HG02943 (cell line): ENCODE measurements around the gene PCSK4.
"Not testable (repeated sequence)": the region's sequence is repeated elsewhere in the genome, so short reads cannot be mapped to it uniquely, and the experiment has no call there.

ENCODE experiments used
- ATAC-seq: cut with Tn5 transposase; IDR thresholded peaks from one replicate; pipeline ENCODE4 v1.9.1; 2021; ENCODE audit warnings: mild to moderate bottlenecking, low read depth, moderate library complexity; ENCODE audit not compliant: unreplicated experiment

The PCSK4 gene

GRCh38 chr19:1441677-1442438 is 48.3 kb downstream of the PCSK4 start:
- no peak for ATAC-seq

- ATAC-seq: no peak
Measured at GRCh38 chr19:1441022-1441426, 49.1 kb downstream of the PCSK4 start.

DNA sequence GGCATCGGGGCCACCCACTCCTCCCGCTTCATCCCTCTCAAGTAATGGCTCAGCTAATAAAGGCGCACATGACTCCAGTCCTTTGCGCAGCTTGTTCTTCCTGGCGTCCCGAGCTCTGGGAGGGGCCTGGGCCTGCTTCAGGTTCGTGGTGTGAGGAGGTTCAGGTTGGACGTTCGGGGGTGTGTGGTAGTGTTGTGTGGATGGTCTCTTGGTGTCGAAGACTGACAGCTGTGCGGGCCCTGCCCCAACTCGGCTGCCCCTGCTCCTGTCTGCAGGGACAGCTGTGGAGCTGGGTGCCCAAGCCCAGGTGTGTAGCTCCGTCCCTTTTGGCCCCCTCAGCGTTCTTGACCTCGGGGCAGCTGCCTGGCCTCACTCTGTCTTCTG is 49.7 kb downstream of the PCSK4 start:
- ATAC-seq: no peak

DNA sequence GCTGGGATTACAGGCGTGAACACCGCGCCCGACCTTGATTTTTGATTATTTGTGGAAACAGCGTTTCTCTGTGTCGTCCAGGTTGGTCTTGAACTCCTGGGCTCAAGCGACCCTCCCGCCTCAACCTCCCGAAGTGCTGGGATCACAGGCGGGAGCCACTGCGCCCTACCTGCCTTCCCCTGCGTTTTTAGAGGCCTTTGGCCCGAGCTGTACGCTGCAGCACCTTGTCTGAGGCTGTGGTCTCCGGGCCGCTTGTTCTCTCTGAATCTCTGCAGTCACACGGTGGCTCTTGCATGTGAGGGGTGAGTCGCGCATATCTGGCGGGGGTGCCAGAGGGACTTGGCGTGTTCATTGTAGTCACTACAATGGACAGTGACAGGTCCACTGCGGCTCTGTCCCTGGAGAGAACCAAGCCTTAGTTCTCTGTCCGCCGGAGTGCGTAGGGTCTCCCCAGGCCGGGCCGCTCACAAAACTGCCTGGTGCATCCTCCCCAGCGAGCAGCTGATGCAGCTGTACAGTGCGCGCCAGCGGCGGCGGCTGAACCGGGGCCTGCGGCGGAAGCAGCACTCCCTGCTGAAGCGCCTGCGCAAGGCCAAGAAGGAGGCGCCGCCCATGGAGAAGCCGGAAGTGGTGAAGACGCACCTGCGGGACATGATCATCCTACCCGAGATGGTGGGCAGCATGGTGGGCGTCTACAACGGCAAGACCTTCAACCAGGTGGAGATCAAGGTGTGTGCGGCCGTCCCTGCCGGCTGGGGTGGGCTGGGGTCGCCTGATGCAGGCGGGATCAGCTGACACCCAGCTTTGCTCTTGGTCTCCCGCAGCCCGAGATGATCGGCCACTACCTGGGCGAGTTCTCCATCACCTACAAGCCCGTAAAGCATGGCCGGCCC is 50.4 kb downstream of the PCSK4 start:
- ATAC-seq: not testable (repeated sequence)

GRCh38 chr19:1438933-1439354 is 51.2 kb downstream of the PCSK4 start:
- peak; percentile 11 for ATAC-seq

DNA sequence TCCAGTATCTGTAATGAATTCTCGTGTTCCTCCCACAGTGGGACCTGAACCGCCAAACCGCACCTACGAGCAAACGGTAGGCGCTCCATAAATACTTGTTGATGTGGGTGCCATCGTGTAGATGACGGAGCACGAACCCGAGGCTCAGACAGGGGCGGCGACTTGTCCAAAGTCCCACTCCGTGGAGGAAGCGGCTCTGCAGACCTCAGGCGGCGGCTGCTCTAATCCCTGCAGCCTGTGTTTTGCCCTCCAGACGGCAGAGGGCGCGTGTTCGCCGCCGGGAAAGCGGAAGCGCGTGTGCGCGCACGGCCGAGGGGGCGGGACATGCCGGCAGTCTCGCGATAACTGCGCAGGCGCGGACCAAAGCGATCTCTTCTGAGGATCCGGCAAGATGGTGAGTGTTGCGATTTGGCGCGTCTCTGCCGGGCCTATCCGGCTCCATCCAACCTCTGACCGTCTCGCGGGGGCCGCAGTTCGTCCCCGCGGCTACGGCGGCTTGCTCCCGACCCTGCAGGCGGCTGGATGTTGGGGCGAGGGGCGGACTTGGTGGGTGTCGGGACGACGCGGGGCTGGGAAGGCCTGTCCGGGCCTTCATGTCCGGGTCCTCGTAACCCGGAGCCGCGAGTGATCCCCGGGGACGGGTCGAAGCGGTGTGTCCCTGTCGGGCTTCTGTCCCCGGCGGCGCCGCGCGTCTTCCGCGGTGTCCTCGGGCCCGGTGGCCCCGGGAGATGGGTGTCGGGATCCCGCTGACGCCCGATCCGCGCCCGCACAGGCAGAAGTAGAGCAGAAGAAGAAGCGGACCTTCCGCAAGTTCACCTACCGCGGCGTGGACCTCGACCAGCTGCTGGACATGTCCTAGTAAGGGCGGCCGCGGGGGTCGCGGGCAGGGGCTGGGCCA is 51.9 kb downstream of the PCSK4 start, which contains the start of gene RPS15:
RPS15 (plus strand) TSS at position 362 of the 898 bp plus-strand sequence; CDS start at position 392, 30 bp downstream.
- ATAC-seq: peak; percentile 83

GRCh38 chr19:1437609-1438008 is 52.5 kb downstream of the PCSK4 start:
- no peak for ATAC-seq

- ATAC-seq: no peak
Measured at GRCh38 chr19:1435378-1435989, 54.7 kb downstream of the PCSK4 start.

DNA sequence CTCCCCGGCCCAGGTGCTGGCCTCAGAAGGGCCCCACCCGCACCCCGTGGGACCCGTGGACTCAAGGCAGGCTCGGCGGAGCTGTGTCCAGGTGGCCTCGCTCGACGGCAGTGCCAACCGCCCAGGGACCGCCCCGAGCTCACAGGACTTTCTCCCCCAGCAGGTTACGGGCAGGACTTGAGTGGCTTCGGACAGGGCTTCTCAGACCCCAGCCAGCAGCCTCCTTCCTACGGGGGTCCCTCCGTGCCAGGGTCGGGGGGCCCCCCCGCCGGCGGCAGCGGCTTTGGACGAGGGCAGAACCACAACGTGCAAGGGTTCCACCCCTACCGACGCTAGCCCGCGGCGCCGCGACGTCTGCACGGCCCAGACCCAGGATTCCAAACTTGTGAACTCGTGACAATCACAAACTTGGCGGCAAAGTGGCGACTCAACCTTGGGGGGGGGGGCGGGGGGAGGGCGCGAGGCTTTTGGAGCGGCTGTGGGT is 55.5 kb downstream of the PCSK4 start:
- no peak for ATAC-seq

- no peak for ATAC-seq
Measured at GRCh38 chr19:1434040-1434366, 56.1 kb downstream of the PCSK4 start.

- no peak for ATAC-seq
Measured at GRCh38 chr19:1433119-1434039, 56.8 kb downstream of the PCSK4 start.

DNA sequence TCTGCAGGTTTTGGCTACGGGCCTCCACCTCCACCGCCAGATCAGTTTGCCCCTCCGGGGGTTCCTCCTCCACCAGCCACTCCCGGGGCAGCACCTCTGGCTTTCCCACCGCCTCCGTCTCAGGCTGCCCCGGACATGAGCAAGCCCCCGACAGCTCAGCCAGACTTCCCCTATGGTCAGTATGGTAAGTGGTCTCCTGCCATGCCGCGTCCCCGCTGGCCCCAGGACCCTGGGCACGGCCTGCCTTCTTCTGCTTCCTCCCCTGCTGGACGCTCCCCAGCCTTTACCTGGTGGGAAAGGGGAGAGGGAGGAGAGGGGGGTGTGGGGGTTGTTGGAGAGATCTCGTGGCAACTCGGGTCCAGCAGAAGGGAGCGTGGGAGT is 57.7 kb downstream of the PCSK4 start:
- no peak for ATAC-seq

- no peak for ATAC-seq
Measured at GRCh38 chr19:1431759-1432506, 58.2 kb downstream of the PCSK4 start.
